Chondrocyte (in vitro differentiated cells): Measurements from ENCODE around the gene PSMD10. TPM values are rescaled to one million over a fixed set of nuclear protein-coding genes. Genes with fewer than 3 reads are reported as not detected.

Source experiments
- DNase-seq: peaks from one replicate; pipeline ENCODE4 v3.0.0; 2021; ENCODE audit warnings: mixed read lengths, low spot score
- H3K27ac Mint-ChIP-seq: one replicate; pipeline ENCODE4 v1.8.0; 2021; ENCODE audit warnings: mild to moderate bottlenecking, moderate library complexity, mixed read lengths; ENCODE audit not compliant: unreplicated experiment
- H3K27me3 Mint-ChIP-seq: 2 replicates; pipeline ENCODE4 v1.8.0; 2021; ENCODE audit warnings: low read depth, mixed read lengths
- H3K36me3 Mint-ChIP-seq: 2 replicates; pipeline ENCODE4 v1.8.0; 2021; ENCODE audit warnings: low read depth, mixed read lengths
- H3K4me1 Mint-ChIP-seq: 2 replicates; pipeline ENCODE4 v1.8.0; 2021; ENCODE audit warnings: low read depth, mild to moderate bottlenecking, mixed read lengths
- H3K4me3 Mint-ChIP-seq: one replicate; pipeline ENCODE4 v1.8.0; 2021; ENCODE audit warnings: mild to moderate bottlenecking, moderate library complexity, mixed read lengths; ENCODE audit not compliant: unreplicated experiment
- H3K9me3 Mint-ChIP-seq: 2 replicates; pipeline ENCODE4 v1.8.0; 2021; ENCODE audit warnings: low read depth, mixed read lengths
- total RNA-seq: library from RNA; stranded (reverse); gene quantifications from 3 replicates; pipeline ENCODE4 v1.2.1, GENCODE V29; 2021
- TF ChIP-seq, protein P1 (sequence below): fragments of 200-600 bp; sonication (generic); IDR thresholded peaks from 2 replicates; pipeline ENCODE4 v1.5.0; 2021; ENCODE audit warnings: antibody characterized with exemption, mild to moderate bottlenecking, moderate library complexity

Gene PSMD10
- total RNA-seq, 1 donor from 2014 or later: 66.1 TPM

DNA sequence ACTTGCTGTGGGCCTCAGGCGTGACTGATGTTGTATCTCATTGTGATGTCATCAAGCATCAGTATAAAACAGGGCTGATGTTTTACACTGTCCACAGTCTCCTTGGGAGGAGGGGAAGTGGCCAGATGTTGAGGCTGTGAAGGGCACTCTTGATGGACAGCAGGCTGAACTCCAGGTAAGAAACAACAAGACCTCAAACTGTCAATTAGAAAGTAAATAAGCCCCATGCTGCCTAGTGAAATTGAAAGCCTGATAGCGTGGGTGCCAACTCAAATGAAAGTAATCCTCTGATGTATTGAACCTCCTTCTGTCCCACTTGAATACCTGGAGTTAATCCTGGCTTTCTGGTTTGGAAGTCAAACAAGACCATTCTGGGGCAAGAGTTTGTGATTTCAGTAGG is 26.7 kb downstream of the PSMD10 start:
- Mint-ChIP-seq H3K9me3 (no peaks in the 10 kb centered on the region), H3K36me3 (no peaks in the 10 kb centered on the region), H3K27ac (no peak overlapping the region), H3K4me1 (no peaks in the 10 kb centered on the region), H3K4me3 (no peak overlapping the region), H3K27me3 (peaks cover 58% of the 10 kb centered on the region)
- TF ChIP-seq, protein P1, sequence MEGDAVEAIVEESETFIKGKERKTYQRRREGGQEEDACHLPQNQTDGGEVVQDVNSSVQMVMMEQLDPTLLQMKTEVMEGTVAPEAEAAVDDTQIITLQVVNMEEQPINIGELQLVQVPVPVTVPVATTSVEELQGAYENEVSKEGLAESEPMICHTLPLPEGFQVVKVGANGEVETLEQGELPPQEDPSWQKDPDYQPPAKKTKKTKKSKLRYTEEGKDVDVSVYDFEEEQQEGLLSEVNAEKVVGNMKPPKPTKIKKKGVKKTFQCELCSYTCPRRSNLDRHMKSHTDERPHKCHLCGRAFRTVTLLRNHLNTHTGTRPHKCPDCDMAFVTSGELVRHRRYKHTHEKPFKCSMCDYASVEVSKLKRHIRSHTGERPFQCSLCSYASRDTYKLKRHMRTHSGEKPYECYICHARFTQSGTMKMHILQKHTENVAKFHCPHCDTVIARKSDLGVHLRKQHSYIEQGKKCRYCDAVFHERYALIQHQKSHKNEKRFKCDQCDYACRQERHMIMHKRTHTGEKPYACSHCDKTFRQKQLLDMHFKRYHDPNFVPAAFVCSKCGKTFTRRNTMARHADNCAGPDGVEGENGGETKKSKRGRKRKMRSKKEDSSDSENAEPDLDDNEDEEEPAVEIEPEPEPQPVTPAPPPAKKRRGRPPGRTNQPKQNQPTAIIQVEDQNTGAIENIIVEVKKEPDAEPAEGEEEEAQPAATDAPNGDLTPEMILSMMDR: no peak
- DNase-seq: no peak

DNA sequence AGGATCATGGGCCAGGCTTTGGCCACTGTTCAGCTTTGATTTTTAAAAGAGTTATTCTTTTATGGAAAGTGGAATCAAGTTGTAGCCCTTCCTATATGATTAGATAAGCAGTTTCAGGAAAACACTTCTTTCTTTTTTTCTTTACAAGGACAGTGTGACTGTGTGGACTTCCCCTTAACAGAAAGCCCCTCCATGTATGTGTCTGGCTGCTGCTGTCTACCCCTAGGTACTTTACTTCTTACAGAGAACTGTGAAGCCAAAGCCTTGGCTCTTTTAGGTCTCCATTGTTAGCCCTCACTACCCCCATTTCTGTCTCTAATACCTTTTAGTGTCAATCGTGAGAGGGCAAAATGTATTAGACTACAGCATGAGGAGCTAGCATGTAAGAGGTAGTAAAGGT is 27.3 kb downstream of the PSMD10 start:
- Mint-ChIP-seq H3K4me1 (no peaks in the 10 kb centered on the region), H3K36me3 (no peaks in the 10 kb centered on the region), H3K27me3 (peaks cover 53% of the 10 kb centered on the region), H3K4me3 (no peak overlapping the region), H3K27ac (no peak overlapping the region), H3K9me3 (no peaks in the 10 kb centered on the region)
- DNase-seq: no peak
- TF ChIP-seq, protein P1: no peak

DNA sequence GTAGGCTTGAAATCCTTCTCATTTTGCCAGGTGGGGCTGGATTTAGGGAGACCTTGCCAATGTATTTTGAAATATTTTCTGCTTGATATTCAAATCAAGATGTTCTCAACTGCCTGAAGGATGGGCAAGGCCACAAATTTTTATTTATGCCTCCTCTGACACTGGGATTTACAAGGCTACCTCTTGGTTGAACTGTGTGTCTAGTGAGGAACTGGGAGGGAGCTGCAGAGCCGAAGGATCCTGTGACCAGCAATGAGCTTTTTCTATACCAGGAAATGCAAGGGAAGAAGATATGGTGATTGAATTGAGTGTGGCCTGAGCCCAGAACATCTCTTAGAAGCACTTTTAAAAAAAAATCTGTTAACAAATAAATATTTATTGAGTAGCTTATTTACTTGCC is 31.5 kb downstream of the PSMD10 start:
- Mint-ChIP-seq H3K4me3 (no peak overlapping the region), H3K36me3 (no peaks in the 10 kb centered on the region), H3K9me3 (no peaks in the 10 kb centered on the region), H3K27ac (no peak overlapping the region), H3K4me1 (no peaks in the 10 kb centered on the region), H3K27me3 (peaks cover 50% of the 10 kb centered on the region)
- DNase-seq: no peak
- TF ChIP-seq, protein P1: no peak

DNA sequence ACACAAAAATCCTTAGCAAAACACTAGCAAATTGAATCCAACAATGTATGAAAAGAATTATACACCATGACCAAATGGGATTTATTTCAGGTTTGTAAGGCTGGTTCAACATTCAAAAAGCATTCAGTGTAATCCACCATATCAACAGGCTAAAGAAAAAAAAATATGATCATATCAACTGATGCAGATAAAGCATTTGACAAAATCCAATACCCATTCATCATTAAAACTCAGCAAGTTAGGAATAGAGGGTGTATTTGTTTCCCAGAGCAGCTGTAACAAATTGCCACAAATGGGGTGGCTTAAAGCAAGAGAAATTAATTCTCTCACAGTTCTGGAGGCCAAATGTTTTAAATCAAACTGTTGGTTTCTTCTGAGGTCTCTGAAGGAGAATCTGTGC is 35.8 kb downstream of the PSMD10 start:
- TF ChIP-seq, protein P1: no peak
- Mint-ChIP-seq H3K27me3 (peaks cover 47% of the 10 kb centered on the region), H3K4me1 (no peaks in the 10 kb centered on the region), H3K36me3 (no peaks in the 10 kb centered on the region), H3K9me3 (no peaks in the 10 kb centered on the region), H3K27ac (no peak overlapping the region), H3K4me3 (no peak overlapping the region)
- DNase-seq: no peak

DNA sequence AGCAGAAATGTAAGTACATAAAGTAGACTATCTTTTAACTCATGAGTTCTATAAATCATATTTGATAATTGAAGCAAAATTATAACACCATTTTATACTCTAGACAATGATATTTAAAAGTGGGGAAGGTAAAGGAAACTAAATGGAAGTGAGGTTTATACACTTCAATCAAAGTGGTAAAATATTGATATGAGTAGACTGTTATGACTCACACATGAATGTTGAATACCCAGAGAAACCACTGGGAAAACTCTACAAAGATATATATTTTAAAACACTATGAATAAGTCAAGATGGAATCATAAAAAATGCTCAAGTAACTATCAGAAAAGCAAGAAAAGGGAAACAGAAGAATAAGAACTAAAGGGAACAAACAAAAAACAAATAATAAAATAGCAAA is 38.1 kb downstream of the PSMD10 start:
- no peaks in the 10 kb centered on the region for H3K9me3 Mint-ChIP-seq
- DNase-seq: no peak
- TF ChIP-seq, protein P1: no peak
- H3K27me3 Mint-ChIP-seq: peaks cover 44% of the 10 kb centered on the region
- H3K36me3 Mint-ChIP-seq: no peaks in the 10 kb centered on the region
- H3K27ac Mint-ChIP-seq: no peak overlapping the region
- no peak overlapping the region for H3K4me3 Mint-ChIP-seq
- no peaks in the 10 kb centered on the region for H3K4me1 Mint-ChIP-seq
